Activated naive CD4-positive, alpha-beta T cell treated with anti-CD3 and anti-CD28 coated beads, Interleukin-2, amount 50 U/mL, for 16 hours (primary cell): ENCODE measurements around the gene GUCY1A1.

ENCODE experiments used
- DNase-seq: peaks from one replicate; pipeline ENCODE4 v3.0.0-alpha.2; 2020

GUCY1A1 gene

GRCh38 chr4:155781249-155781831, 114.7 kb downstream of the GUCY1A1 start:
- DNase-seq = no peak
